A549 treated with dexamethasone at 1 μM for 4 hours (cell line): ENCODE measurements around the gene SPACA1. TPM values are rescaled to one million over a fixed set of nuclear protein-coding genes. Genes with fewer than 3 reads are reported as not detected.

ENCODE experiments used
- total RNA-seq: library from RNA; stranded (reverse); fragments of 200-300 nt; extraction: Qiagen RNA extraction; gene quantifications from 5 replicates; pipeline ENCODE4 v1.2.3, GENCODE V29; 2022

Gene SPACA1
- not detected in 5 replicates for total RNA-seq

GRCh38 chr6:88047510-88048150, at the start of gene SPACA1:
Gene SPACA1 (plus strand): TSS chr6:88047841. CDS start chr6:88047906, 65 bp downstream.

Other genes starting within 250 kb of the SPACA1 start
- gene CNR1, start 118.5 kb downstream of the SPACA1 start, total RNA-seq: 1.2 to 2.0 TPM (median 1.7 TPM) in 5 replicates